Suprapubic skin (tissue), 4 donors: ENCODE results near the gene PHACTR1. TPM values are rescaled to one million over a fixed set of nuclear protein-coding genes. Genes with fewer than 3 reads are reported as not detected.

Experiments used
- DNase-seq, 2 donors: peaks; one replicate each; pipeline ENCODE4 v3.0.0-alpha.2; 2019; ENCODE audit warnings: low spot score in 2 of 2
- H3K27ac ChIP-seq: fragments of 200-600 bp; sonication (generic); one replicate; pipeline ENCODE4 v1.5.1; 2019
- H3K27me3 ChIP-seq: fragments of 200-600 bp; sonication (generic); one replicate; pipeline ENCODE4 v1.5.1; 2019
- H3K36me3 ChIP-seq: fragments of 200-600 bp; sonication (generic); one replicate; pipeline ENCODE4 v1.5.1; 2019
- H3K4me1 ChIP-seq: fragments of 200-600 bp; sonication (generic); one replicate; pipeline ENCODE4 v1.5.1; 2019
- H3K4me3 ChIP-seq: fragments of 200-600 bp; sonication (generic); one replicate; pipeline ENCODE4 v1.5.1; 2019; ENCODE audit warnings: mild to moderate bottlenecking
- H3K9me3 ChIP-seq: fragments of 200-600 bp; sonication (generic); one replicate; pipeline ENCODE4 v1.5.1; 2019
- EP300 ChIP-seq: sonication (generic); formaldehyde crosslinking; IDR thresholded peaks from one replicate; pipeline ENCODE4 v1.6.1; 2017; ENCODE audit warnings: antibody characterized with exemption
- POLR2A ChIP-seq, 2 donors: fragments of 450-650 bp; IDR thresholded peaks; one replicate each; pipeline ENCODE4 v1.6.1; 2017; ENCODE audit warnings: antibody characterized with exemption in 2 of 2, mild to moderate bottlenecking in 2 of 2, moderate library complexity in 2 of 2
- POLR2AphosphoS5 ChIP-seq, 3 donors: sonication (generic); formaldehyde crosslinking; IDR thresholded peaks; one replicate each; pipeline ENCODE4 v1.6.1; 2017; ENCODE audit warnings: antibody characterized with exemption in 3 of 3
- WGBS: methylation state at CpG from one replicate; pipeline ENCODE4 v1.1.5; 2018; 5-methylcytosine and 5-hydroxymethylcytosine counted together
- total RNA-seq, 4 donors: library from RNA; depleted of rRNA; stranded (reverse); fragments of >200 nt; gene quantifications; one replicate each; pipeline ENCODE4 v1.1.0, GENCODE V29; 2016
- TF ChIP-seq, protein P1 (sequence below), 2 donors: fragments of 200-600 bp in 1 of 2; fragments of 450-650 bp in 1 of 2; sonication (generic) in 1 of 2; IDR thresholded peaks; one replicate each; pipeline ENCODE4 v1.5.1; 2016 to 2019; ENCODE audit warnings: antibody characterized with exemption in 2 of 2, mild to moderate bottlenecking in 1 of 2, moderate library complexity in 1 of 2

PHACTR1 gene
- total RNA-seq, 4 donors from 2014 or later = 4.0 to 8.2 (median 6.4) TPM

DNA sequence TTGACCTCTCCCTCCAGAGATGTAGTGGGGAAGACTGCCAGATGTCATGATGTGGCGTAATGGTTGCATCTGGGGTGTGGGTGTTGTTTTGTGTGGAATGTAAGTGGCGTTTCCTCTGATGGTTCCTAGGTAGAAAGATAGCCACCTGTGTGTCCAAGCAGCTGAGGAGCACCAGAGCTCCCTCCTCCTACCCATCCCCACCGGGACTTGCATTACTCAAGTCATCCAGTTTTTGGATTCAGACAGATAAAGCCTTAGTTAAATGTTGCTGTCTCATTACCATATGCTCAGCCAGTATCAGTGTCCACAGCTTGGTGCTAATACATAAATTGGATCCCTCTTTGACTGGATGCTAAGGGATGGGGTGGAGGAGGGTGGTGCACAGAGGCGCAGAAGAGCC, 329.5 kb downstream of the PHACTR1 start:
- Histone ChIP-seq H3K27ac (no peak overlapping the region), H3K9me3 (no peaks in the 10 kb centered on the region), H3K36me3 (no peaks in the 10 kb centered on the region), H3K27me3 (no peaks in the 10 kb centered on the region), H3K4me1 (peaks cover 27% of the 10 kb centered on the region), H3K4me3 (no peak overlapping the region)
- WGBS = 73% methylated on average over 4 of the region's 4 CpGs
- TF ChIP-seq POLR2AphosphoS5 (IDR thresholded peaks at IDR 0.05) = no peak
- no peak for TF ChIP-seq EP300
- TF ChIP-seq, protein P1, sequence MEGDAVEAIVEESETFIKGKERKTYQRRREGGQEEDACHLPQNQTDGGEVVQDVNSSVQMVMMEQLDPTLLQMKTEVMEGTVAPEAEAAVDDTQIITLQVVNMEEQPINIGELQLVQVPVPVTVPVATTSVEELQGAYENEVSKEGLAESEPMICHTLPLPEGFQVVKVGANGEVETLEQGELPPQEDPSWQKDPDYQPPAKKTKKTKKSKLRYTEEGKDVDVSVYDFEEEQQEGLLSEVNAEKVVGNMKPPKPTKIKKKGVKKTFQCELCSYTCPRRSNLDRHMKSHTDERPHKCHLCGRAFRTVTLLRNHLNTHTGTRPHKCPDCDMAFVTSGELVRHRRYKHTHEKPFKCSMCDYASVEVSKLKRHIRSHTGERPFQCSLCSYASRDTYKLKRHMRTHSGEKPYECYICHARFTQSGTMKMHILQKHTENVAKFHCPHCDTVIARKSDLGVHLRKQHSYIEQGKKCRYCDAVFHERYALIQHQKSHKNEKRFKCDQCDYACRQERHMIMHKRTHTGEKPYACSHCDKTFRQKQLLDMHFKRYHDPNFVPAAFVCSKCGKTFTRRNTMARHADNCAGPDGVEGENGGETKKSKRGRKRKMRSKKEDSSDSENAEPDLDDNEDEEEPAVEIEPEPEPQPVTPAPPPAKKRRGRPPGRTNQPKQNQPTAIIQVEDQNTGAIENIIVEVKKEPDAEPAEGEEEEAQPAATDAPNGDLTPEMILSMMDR (IDR thresholded peaks at IDR 0.05) = no peak
- TF ChIP-seq POLR2A (IDR thresholded peaks at IDR 0.05) = no peak
- DNase-seq = no peak

DNA sequence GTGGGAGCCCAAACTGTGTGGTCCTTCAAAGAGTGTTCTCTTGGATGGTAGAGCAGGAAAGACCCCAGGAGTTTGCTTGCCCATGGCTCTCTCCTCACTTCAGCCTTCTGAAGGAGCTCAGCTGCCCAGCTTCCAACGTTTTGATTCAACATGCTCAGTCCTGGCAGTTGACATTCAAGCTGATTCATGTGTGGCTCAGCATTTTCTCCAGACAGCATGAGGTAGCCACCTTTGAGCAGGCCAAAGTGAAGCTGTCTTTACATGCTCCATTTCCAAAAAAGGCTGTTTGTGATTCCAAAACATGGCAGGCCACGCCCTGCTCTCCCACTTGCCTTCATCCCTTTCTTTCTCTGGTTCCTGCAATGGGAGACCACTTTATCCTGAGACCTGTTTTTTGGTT, 331.5 kb downstream of the PHACTR1 start:
- no peaks in the 10 kb centered on the region for H3K9me3 ChIP-seq
- H3K27ac ChIP-seq = no peak overlapping the region
- no peaks in the 10 kb centered on the region for H3K36me3 ChIP-seq
- H3K27me3 ChIP-seq = no peaks in the 10 kb centered on the region
- no peak for DNase-seq
- peaks cover 27% of the 10 kb centered on the region for H3K4me1 ChIP-seq
- TF ChIP-seq, protein P1 (IDR thresholded peaks at IDR 0.05) = no peak
- TF ChIP-seq POLR2AphosphoS5 (IDR thresholded peaks at IDR 0.05) = no peak
- TF ChIP-seq POLR2A (IDR thresholded peaks at IDR 0.05) = no peak
- no peak for TF ChIP-seq EP300
- H3K4me3 ChIP-seq = no peak overlapping the region
- WGBS = 25% methylated on average over 2 of the region's 2 CpGs

DNA sequence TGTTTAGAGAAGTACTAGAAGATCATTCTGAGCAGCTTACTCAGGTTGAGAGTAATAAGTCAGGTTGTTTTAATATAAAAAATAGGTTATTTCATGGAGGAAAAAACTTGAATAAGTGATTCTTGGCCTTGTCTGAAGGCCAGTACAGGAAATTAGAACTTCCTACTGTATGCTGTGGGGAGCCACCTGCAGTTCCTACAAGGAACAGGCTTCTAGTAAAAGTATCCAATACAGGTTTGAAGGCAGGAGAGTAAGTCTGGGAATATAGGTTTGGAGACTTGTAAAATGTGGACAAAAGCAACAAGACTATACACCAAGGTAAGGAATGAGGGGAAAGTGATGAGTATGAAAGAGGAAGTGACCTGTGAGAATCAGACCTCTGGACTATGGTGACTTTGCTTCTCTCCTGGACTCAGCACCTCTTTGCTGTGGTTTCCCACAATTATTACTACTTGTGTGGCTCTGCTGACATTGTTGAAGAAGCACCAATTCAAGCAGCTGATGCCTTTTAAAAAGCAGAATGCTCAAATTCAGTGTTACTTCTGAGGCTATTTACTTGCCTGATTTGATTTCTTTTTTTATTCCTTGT, 333.2 kb downstream of the PHACTR1 start:
- no peak for DNase-seq
- Histone ChIP-seq H3K4me3 (no peak overlapping the region), H3K9me3 (no peaks in the 10 kb centered on the region), H3K27me3 (no peaks in the 10 kb centered on the region), H3K36me3 (no peaks in the 10 kb centered on the region), H3K27ac (no peak overlapping the region), H3K4me1 (peaks cover 16% of the 10 kb centered on the region)
- TF ChIP-seq POLR2A (IDR thresholded peaks at IDR 0.05) (no peak), POLR2AphosphoS5 (IDR thresholded peaks at IDR 0.05) (no peak), EP300 (no peak)
- TF ChIP-seq, protein P1 (IDR thresholded peaks at IDR 0.05) = no peak

DNA sequence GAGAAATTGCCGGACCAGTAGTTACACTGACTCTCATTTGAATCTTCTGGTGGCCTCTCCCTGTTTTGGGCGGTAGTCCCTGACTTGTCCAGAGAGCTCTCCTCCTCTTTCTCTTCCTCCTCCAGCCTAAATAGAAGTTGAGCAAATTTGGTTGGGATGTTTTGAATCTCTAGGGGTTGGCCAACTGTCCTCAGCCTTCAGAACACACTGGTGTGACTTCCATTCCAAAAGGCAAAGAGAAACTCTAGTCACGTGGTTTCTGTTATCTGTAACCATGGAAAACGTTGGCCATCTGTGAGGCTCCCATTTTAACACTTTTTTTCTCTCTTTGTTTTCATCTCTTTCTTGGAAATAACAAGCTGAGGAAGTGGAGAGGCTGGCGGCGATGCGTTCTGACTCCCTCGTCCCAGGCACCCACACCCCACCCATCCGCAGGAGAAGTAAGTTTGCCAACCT, 336.5 kb downstream of the PHACTR1 start:
- peak in 1 of 2 donors; percentile 71 for DNase-seq
- Histone ChIP-seq H3K27ac (peak overlapping the region; percentile 52), H3K4me3 (peak overlapping the region; percentile 25), H3K27me3 (no peaks in the 10 kb centered on the region), H3K36me3 (no peaks in the 10 kb centered on the region), H3K4me1 (no peaks in the 10 kb centered on the region), H3K9me3 (no peaks in the 10 kb centered on the region)
- 65% methylated on average over 9 of the region's 9 CpGs for WGBS
- TF ChIP-seq POLR2AphosphoS5 (IDR thresholded peaks at IDR 0.05) (no peak), EP300 (no peak), POLR2A (IDR thresholded peaks at IDR 0.05) (no peak)
- TF ChIP-seq, protein P1 (IDR thresholded peaks at IDR 0.05) = no peak

DNA sequence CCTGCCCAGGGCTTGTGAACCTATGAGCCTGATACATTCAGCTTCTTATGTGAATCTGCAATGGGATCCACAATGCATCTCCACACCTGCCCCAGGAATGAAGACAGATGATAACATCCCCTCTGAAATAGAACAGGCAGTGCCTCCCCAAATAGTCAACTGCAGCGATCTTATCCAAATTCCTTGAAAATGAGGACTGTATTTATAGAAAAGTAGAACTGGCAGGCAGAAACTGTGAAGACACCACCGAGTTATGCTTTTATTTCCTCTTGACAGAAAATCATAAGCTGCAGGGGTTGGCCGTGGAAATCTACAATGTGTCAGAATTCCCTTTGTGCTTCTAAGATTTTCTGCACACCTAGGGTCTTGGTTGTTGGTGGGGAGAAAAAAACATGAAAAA, 341.5 kb downstream of the PHACTR1 start:
- DNase-seq = no peak
- WGBS = 85% methylated on average over 3 of the region's 3 CpGs
- no peak overlapping the region for H3K4me3 ChIP-seq
- no peaks in the 10 kb centered on the region for H3K9me3 ChIP-seq
- H3K36me3 ChIP-seq = no peaks in the 10 kb centered on the region
- H3K27ac ChIP-seq = no peak overlapping the region
- H3K27me3 ChIP-seq = no peaks in the 10 kb centered on the region
- TF ChIP-seq EP300 = no peak
- no peak for TF ChIP-seq POLR2AphosphoS5 (IDR thresholded peaks at IDR 0.05)
- TF ChIP-seq, protein P1 (IDR thresholded peaks at IDR 0.05) = no peak
- no peak for TF ChIP-seq POLR2A (IDR thresholded peaks at IDR 0.05)
- H3K4me1 ChIP-seq = no peaks in the 10 kb centered on the region
